ENCODE results near the gene FKBP14.

Gene FKBP14

GRCh38 chr7:29995652-29996051 is 30.9 kb downstream of the FKBP14 start:
- DNase-seq (ENCODE audit: low spot score): no peak
- no peak for TF ChIP-seq CTCF (IDR thresholded peaks at IDR 0.05; ENCODE audit: extremely low read depth, missing control alignments)

GRCh38 chr7:29993140-29993539 is 33.4 kb downstream of the FKBP14 start:
- no peak for DNase-seq (ENCODE audit: low spot score)
- no peak for TF ChIP-seq CTCF (IDR thresholded peaks at IDR 0.05; ENCODE audit: extremely low read depth, missing control alignments)

- TF ChIP-seq CTCF (IDR thresholded peaks at IDR 0.05; ENCODE audit: extremely low read depth, missing control alignments): no peak
- DNase-seq (ENCODE audit: low spot score): no peak
These were observed 34.6 kb downstream of the FKBP14 start for GRCh38 chr7:29991937-29992336.

- TF ChIP-seq CTCF (IDR thresholded peaks at IDR 0.05; ENCODE audit: extremely low read depth, missing control alignments): no peak
- DNase-seq (ENCODE audit: low spot score): no peak
These were observed 35.6 kb downstream of the FKBP14 start for GRCh38 chr7:29990931-29991330.

- DNase-seq (ENCODE audit: low spot score): peak; percentile 85
- TF ChIP-seq CTCF (IDR thresholded peaks at IDR 0.05; ENCODE audit: extremely low read depth, missing control alignments): no peak
These were observed 37.1 kb downstream of the FKBP14 start, which contains the start of gene SCRN1 for GRCh38 chr7:29989257-29989995. Gene SCRN1 (minus strand): TSS chr7:29989801. CDS start chr7:29969067, 20,734 bp downstream.

- peak; percentile 71 for DNase-seq (ENCODE audit: low spot score)
- no peak for TF ChIP-seq CTCF (IDR thresholded peaks at IDR 0.05; ENCODE audit: extremely low read depth, missing control alignments)
These were observed 37.9 kb downstream of the FKBP14 start for GRCh38 chr7:29988424-29989256.

GRCh38 chr7:29987811-29988317 is 38.6 kb downstream of the FKBP14 start:
- TF ChIP-seq CTCF (IDR thresholded peaks at IDR 0.05; ENCODE audit: extremely low read depth, missing control alignments): no peak
- peak; percentile 34 for DNase-seq (ENCODE audit: low spot score)
